ENCODE results near the gene HAUS3. TPM values are rescaled to one million over a fixed set of nuclear protein-coding genes. Genes with fewer than 3 reads are reported as not detected.

Gene HAUS3
- total and polyA plus RNA-seq, 2 of the 13 experiments (the other 11 are each of a cell fraction or from before 2014, with no cell fraction given), result 3.9 to 12.6 TPM

- TF ChIP-seq PATZ1 (CRISPR knock-in tag; IDR thresholded peaks at IDR 0.05), result 0 out of 2 replicates have a peak, but pooled peaks have one; percentile 28
- TF ChIP-seq ZNF331 (CRISPR knock-in tag; IDR thresholded peaks at IDR 0.05), result 0 out of 2 replicates have a peak, but pooled peaks have one; percentile 29
- TF ChIP-seq MAFF (IDR thresholded peaks at IDR 0.05; ENCODE audit: low read depth, low read length), result peak; percentile 17; the same call in 1 of the 2 replicates
- TF ChIP-seq ZBTB34 (CRISPR knock-in tag; IDR thresholded peaks at IDR 0.05), result no peak
- 0 out of 2 replicates have a peak, but pooled peaks have one; percentile 3 for TF ChIP-seq ZNF772 (CRISPR knock-in tag; IDR thresholded peaks at IDR 0.05)
- peak; percentile 88 for TF ChIP-seq SMC3 (IDR thresholded peaks at IDR 0.05; ENCODE audit: low read length)
- TF ChIP-seq TBX2 (CRISPR knock-in tag; IDR thresholded peaks at IDR 0.05; ENCODE audit: borderline replicate concordance), result no peak
- 0 out of 2 replicates have a peak, but pooled peaks have one; percentile 24 for TF ChIP-seq SAP130 (CRISPR knock-in tag; IDR thresholded peaks at IDR 0.05; ENCODE audit: low read depth)
- peak; percentile 53 for TF ChIP-seq TEAD3 (CRISPR knock-in tag; optimal IDR thresholded peaks at IDR 0.05; ENCODE audit: borderline replicate concordance)
- TF ChIP-seq STAG1 (CRISPR knock-in tag; IDR thresholded peaks at IDR 0.05), result peak; percentile 96
- 0 out of 2 replicates have a peak, but pooled peaks have one; percentile 45 for TF ChIP-seq ZNF589 (CRISPR knock-in tag; conservative IDR thresholded peaks at IDR 0.05)
- no peak for TF ChIP-seq ZNF709 (CRISPR knock-in tag; IDR thresholded peaks at IDR 0.05)
- no peak for TF ChIP-seq TRIM22 (IDR thresholded peaks at IDR 0.05)
- TF ChIP-seq ZNF3 (CRISPR knock-in tag; IDR thresholded peaks at IDR 0.05), result no peak
Measured at GRCh38 chr4:2220016-2220630, 21.8 kb downstream of the HAUS3 start (continued).

Measured in HepG2 (cell line).